GM21528 (cell line): ENCODE data around the gene TNPO3.

Experiments
- ATAC-seq: cut with Tn5 transposase; IDR thresholded peaks from one replicate; pipeline ENCODE4 v1.9.1; 2021; ENCODE audit warnings: mild to moderate bottlenecking, moderate library complexity; ENCODE audit not compliant: unreplicated experiment, low FRiP score

The TNPO3 gene

GRCh38 chr7:128941323-128941890, 113.5 kb downstream of the TNPO3 start:
- ATAC-seq, result no peak

- ATAC-seq, result peak; percentile 60
These were observed 114.2 kb downstream of the TNPO3 start for GRCh38 chr7:128940494-128941322.

DNA sequence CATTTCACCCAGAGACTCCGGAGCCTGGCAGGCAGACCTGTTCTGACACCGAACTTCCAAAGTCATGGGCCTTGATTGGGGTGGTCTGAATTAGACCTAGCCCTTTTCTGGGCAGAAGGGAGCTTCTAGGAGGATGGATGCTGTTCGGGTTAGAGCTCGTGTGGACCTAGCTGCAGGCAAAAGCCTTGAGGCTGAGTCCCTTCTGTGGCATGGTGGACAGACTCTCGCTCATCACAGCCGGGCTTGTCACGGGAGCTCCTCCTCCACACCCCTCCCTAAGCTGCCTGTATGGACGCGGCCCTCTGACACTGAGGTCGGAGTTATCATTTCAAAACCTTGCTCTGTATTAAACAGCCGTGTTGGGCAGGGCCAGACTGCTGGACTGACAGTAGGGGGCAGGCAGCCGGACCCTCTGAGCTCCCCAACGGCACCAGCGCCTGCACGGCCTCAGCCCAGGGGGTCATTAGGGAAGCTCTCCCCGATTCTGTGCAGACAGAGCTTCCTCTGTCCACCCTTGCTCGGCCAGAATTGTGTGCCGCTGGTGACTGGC, 115.0 kb downstream of the TNPO3 start:
- ATAC-seq, result peak; percentile 29

GRCh38 chr7:128939075-128939860, 115.6 kb downstream of the TNPO3 start:
- no peak for ATAC-seq

- ATAC-seq, result no peak
These were observed 116.3 kb downstream of the TNPO3 start for GRCh38 chr7:128938544-128939074.

DNA sequence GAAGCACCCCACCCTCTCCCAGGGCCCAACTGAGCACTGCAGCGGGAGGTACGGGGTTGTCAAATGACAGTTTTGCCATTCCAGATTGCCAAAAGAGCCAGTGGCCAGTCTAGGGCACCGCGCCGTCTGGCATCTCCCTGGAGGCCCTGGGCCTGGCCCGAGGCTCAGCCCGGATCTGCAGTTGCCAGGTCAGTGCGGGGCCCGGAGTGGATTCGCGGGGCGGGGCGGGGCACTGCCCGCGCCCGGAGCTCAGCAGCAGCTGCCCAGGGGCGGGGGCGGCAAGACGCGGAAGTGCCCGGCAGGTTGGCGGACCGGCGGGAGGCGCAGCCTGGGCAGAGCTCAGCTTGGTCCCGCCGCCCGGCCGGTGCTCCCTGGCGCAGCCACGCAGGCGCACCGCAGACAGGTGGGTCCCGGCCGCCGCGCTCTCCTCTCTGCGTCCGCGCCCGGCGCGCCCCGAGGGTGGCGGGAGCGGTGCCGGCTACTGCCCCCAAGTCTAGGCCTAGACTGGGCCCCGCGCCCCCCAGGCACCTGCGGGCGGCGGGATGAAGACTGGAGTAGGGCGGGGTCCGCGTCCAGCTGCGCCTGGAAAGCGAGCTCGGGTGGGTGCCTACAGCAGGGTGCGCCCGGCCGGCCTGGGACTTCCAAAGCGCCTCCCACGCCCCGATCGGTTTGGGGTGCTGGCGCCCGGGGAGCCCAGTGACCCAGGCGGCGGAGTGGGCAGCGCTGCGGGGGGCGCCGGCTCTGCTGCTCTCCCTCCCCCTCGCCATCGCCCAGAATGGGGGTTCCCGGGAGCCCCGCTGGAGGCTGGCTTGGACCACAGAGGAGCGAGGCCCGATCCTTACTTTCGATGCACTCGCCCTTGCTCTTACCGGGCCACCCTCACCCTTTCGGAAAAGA, 117.0 kb downstream of the TNPO3 start, which contains the start of gene IRF5:
IRF5 (plus strand) TSS at position 281 of the 897 bp plus-strand sequence. CDS start 4,155 bp downstream, outside the sequence.
- no peak for ATAC-seq

DNA sequence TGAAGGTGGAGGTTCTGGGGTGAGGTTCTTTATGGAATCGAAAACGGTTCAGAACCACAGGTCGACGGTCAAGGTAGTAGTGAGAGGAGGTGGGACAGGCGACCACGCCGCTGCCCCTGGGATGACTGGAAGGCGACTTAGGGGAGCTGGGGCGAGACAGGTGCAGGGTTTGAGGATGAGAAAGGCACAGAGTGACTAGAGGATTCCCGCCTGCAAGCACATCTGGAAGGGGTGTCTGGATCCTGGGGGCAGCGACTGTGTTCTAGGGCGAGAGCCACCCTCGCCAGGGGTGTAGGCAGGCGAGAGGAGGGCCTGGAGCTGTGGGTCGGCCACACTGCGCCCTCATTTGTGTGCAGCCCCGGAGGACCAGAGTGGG, 117.7 kb downstream of the TNPO3 start:
- ATAC-seq, result no peak

GRCh38 chr7:128936798-128937197, 118.1 kb downstream of the TNPO3 start:
- no peak for ATAC-seq

DNA sequence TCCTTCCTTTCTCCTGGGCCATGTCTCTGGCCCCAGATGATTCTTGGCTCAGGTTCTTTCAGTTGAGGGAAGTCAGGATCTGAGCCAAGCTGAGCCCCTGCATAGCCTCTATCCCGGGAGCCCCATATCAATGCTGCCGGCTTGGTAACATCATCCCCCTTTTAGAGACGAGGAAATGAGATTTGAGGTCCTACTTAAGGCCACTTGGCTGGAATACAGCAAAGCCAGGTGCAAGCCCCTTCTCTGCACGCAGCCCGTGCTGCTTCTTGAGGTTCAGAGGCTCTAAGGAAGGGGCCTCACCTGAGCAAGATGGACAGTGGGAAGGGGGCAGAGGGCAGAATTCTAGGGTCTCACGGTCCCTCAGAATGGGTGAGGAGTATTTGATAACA, 119.6 kb downstream of the TNPO3 start:
- no peak for ATAC-seq

DNA sequence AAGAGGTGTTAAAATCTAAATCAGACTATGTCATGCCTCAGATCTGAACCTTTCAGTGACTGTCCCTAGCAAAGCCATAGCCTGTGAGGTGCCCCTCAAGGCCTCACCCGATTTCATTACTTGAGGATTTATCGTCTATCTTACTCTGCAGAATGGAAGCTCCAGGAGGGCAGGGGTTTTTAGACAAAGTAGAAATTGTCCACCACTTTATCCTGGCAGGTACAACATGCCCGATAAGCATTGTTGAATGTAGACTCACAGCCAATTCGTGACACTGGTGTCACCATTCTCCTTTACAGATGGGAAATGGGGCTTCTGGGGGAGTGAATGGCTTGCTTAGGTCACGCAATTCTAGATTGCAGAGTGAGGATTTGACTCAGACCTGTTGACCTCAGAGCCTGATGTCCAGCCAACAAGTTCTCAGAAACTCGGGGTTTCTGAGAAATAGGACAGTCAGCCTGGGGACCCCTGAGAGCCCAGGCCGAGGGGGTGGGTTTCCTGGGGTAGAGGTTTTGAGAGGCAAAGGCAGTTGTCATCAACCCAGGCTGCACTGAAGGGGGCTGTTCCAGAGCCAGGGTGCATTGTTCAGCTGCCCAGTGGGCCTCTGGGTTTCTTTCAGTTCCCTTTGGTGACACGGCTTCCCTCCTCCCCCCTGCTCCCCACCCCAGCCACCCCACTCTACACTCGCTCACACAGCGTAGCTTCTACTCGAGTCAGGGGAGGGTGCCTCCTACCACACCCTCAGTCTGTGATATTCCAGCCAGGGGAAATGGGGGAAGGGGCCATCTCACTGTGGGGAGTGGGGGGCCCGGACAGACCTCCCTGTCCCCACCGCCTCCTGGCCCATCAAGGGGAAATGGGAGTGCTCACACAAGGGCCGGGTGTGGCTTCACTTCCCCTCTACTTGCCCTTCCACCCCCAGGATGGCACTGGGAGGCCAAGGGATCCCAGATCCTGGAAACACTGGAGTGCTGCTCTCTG, 120.3 kb downstream of the TNPO3 start:
- no peak for ATAC-seq

- no peak for ATAC-seq
These were observed 121.6 kb downstream of the TNPO3 start for GRCh38 chr7:128933180-128933891.

GRCh38 chr7:128932862-128933179, 122.1 kb downstream of the TNPO3 start:
- no peak for ATAC-seq

DNA sequence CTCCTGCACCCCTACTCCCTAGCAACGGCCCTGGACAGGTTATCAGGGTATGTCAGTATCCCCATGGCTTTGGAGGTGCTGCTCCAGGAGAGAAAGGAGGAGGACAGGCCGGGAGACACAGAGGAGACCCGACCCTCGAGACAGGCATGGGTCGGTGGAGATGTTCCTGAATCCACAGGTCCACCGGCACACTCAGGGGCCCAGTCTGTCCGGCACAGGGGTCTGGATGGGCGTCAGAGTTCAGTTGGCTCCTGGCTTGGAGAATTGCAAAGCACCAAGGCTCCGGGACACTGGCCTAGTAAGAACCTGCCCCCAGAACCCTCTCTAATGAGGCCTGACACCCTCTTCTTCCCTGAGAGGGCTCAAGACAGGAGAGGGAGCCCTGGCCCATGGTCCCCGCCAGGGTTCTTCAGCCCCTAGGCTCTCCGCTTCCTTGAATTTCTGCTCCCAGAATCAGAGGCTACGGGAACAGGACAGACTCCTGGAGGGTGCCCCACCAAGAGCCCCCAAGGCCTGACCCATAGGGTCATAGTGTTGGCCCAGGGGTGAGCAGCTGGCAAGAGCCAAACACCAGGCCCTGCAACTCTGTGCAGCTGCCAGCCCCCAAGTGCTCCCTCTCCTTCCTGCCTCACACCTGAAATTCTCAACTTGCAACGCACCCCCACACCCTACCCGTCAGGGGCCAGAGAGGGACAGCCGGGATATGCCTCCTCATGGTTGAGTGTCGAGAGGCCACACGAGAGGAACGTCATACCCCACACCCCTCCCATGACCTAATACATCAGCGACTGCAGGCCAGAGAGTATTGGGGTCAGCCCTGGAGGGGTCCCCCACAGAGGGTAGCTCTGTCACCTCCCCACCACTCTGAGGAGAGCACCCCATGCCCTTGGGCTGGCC, 122.7 kb downstream of the TNPO3 start:
- ATAC-seq, result no peak

GRCh38 chr7:128931190-128931798, 123.6 kb downstream of the TNPO3 start:
- ATAC-seq, result no peak

DNA sequence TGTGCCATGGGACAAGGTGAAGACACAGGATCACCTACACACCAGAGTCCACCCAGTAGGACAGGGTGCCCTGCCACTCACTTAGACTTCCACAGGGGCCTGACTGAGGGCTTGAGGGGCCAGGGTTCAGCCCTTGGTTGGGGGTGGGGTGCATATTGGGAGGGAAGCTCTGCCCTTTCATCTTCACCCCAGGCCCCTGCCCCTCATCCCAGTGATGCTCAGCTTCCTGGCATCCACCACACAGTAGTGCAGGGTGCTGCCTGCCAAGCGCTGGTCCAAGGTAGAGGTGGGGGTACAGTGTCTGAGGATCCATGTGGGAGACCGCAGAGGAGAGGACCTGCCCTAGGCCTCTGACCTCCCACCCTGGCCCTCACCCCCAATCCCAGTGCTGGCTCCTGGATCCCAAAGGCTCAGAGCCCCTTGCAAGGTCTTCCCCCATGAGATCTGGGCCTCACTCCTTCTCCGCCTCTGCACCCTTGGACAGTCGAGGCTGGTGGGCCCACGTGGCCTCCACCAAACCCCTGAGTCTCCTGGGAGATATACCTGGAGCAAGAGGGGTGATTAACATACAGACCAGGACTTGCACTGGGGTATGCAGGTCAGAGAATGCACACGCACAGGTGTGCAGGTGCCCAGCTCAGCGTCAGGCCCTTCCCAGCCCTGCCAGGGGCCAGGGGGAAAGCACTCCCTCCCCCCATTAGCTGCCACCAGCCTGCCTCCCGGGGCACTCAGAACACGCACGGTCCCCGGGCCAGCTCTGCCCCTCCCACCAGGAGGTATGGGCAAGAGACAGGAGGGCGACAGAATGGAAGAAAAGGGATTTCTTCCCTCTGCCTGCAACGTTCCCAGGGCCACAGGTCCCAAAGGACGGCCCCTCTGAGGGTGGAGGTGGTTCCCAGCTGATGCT, 125.8 kb downstream of the TNPO3 start:
- ATAC-seq, result no peak
